Stomach (tissue), 4 donors: Measurements from ENCODE around the gene CTSL.

Experiments used
- EP300 ChIP-seq: sonication (generic); formaldehyde crosslinking; IDR thresholded peaks from one replicate; pipeline ENCODE4 v1.6.1; 2017; ENCODE audit warnings: antibody characterized with exemption
- POLR2A ChIP-seq, 4 donors: fragments of 450-650 bp; IDR thresholded peaks; one replicate each; pipeline ENCODE4 v1.6.1; 2016; ENCODE audit warnings: antibody characterized with exemption in 4 of 4, control low read depth in 2 of 4, mild to moderate bottlenecking in 1 of 4, moderate library complexity in 1 of 4
- POLR2AphosphoS5 ChIP-seq, 3 donors: sonication (generic); formaldehyde crosslinking; IDR thresholded peaks; one replicate each; pipeline ENCODE4 v1.6.1; 2016; ENCODE audit warnings: antibody characterized with exemption in 3 of 3
- TF ChIP-seq, protein P1 (sequence below), 7 experiments: fragments of 450-650 bp in 4 of 7; fragments of 200-600 bp in 3 of 7; sonication (generic) in 3 of 7; IDR thresholded peaks; one replicate each; pipeline ENCODE4 v1.5.1; 2016 to 2019; ENCODE audit warnings: antibody characterized with exemption in 7 of 7, control low read depth in 2 of 7, mild to moderate bottlenecking in 1 of 7

DNA sequence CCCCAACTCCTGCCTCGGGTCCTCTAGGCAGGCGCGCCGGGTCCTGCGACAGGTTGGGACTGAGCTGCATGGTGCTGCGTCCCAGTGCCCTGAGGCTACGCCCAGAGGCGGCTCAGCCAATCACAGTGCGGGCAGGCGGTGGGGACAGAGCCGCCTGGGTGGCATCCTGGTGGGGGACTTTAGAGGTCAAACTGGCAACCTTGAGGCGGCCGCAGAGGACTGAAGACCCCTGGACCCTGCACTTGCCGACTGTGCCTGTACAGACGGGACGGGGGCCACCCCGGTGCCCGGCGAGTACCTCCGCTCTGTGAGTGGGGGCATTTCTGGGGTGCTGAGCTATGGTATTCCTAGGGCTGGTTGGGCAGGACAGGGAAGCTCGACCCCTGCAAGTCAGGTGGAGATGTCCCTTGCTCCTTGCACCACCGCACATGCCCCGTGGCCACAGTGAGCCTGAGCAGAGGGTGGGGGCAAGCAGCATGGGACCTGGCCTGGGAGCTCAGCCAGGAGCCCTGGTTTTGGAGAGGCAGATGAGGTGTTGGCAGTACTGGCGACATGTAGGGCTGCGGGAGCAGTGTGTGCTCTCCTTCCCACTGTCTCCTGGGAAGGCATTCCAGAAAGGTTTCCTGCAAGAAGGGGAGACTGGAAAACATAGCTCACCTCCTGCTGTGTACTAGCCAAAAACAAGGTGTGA lies 45.5 kb downstream of the CTSL start:
- no peak for TF ChIP-seq POLR2AphosphoS5 (IDR thresholded peaks at IDR 0.05)
- TF ChIP-seq, protein P1, sequence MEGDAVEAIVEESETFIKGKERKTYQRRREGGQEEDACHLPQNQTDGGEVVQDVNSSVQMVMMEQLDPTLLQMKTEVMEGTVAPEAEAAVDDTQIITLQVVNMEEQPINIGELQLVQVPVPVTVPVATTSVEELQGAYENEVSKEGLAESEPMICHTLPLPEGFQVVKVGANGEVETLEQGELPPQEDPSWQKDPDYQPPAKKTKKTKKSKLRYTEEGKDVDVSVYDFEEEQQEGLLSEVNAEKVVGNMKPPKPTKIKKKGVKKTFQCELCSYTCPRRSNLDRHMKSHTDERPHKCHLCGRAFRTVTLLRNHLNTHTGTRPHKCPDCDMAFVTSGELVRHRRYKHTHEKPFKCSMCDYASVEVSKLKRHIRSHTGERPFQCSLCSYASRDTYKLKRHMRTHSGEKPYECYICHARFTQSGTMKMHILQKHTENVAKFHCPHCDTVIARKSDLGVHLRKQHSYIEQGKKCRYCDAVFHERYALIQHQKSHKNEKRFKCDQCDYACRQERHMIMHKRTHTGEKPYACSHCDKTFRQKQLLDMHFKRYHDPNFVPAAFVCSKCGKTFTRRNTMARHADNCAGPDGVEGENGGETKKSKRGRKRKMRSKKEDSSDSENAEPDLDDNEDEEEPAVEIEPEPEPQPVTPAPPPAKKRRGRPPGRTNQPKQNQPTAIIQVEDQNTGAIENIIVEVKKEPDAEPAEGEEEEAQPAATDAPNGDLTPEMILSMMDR (IDR thresholded peaks at IDR 0.05): no peak
- TF ChIP-seq POLR2A (IDR thresholded peaks at IDR 0.05): no peak
- no peak for TF ChIP-seq EP300
